DND-41 (cell line): ENCODE results near the gene FEZF1.

ENCODE experiments used
- ATAC-seq: fragments of 200-7000 bp; cut with Tn5 transposase; 3 replicates; pipeline ENCODE4 v1.9.1; 2021; ENCODE audit warnings: low read depth; ENCODE audit not compliant: insufficient read depth
- DNase-seq: peaks from one replicate; pipeline ENCODE4 v3.0.0-alpha.2; 2020
- H2AFZ ChIP-seq: 2 replicates; pipeline ENCODE4 v1.6.0; 2012; ENCODE audit warnings: low read depth, low read length
- H3K27ac ChIP-seq: 2 replicates; pipeline ENCODE4 v1.5.1; 2012; ENCODE audit warnings: low read length, inconsistent platforms
- H3K27me3 ChIP-seq: fragments of 200-600 bp; sonication (generic); 2 replicates; pipeline ENCODE4 v1.6.0; 2012; ENCODE audit warnings: low read length, mild to moderate bottlenecking, inconsistent platforms; ENCODE audit not compliant: insufficient read depth, poor library complexity
- H3K36me3 ChIP-seq: 2 replicates; pipeline ENCODE4 v1.5.1; 2012; ENCODE audit warnings: low read length, inconsistent platforms; ENCODE audit not compliant: insufficient read depth
- H3K4me1 ChIP-seq: 2 replicates; pipeline ENCODE4 v1.5.1; 2012; ENCODE audit warnings: mild to moderate bottlenecking, low read length; ENCODE audit not compliant: insufficient read depth
- H3K4me2 ChIP-seq: 2 replicates; pipeline ENCODE4 v1.6.0; 2012; ENCODE audit warnings: mild to moderate bottlenecking, moderate library complexity, low read length, inconsistent platforms; ENCODE audit not compliant: insufficient read depth
- H3K4me3 ChIP-seq, 2 experiments: fragments of 200-600 bp in 1 of 2; shearing (Covaris generic) in 1 of 2; 2 replicates each; pipeline ENCODE4 v1.5.1; 2012 to 2016; ENCODE audit warnings: inconsistent platforms in 2 of 2, low read length in 2 of 2, mild to moderate bottlenecking in 2 of 2, low read depth in 1 of 2, moderate library complexity in 1 of 2
- H3K79me2 ChIP-seq: 2 replicates; pipeline ENCODE4 v1.6.0; 2012; ENCODE audit warnings: low read length, inconsistent platforms; ENCODE audit not compliant: insufficient read depth
- H3K9ac ChIP-seq: 2 replicates; pipeline ENCODE4 v1.6.0; 2012; ENCODE audit warnings: low read depth, mild to moderate bottlenecking, inconsistent platforms, low read length, moderate library complexity
- H3K9me3 ChIP-seq: 2 replicates; pipeline ENCODE4 v1.5.1; 2012; ENCODE audit warnings: low read length, moderate library complexity, mild to moderate bottlenecking, inconsistent platforms; ENCODE audit not compliant: insufficient read depth, severe bottlenecking
- H4K20me1 ChIP-seq: 2 replicates; pipeline ENCODE4 v1.6.0; 2012; ENCODE audit warnings: low read length; ENCODE audit not compliant: insufficient read depth
- CTCF ChIP-seq: IDR thresholded peaks from 2 replicates; pipeline ENCODE4 v1.5.1; 2012; ENCODE audit warnings: borderline replicate concordance, low read length, moderate library complexity, mild to moderate bottlenecking; ENCODE audit not compliant: poor library complexity, severe bottlenecking; ENCODE audit errors: extremely low read depth
- EZH2 ChIP-seq: IDR thresholded peaks from 3 replicates; pipeline ENCODE4 v1.6.1; 2012; ENCODE audit warnings: borderline replicate concordance, low read depth, mild to moderate bottlenecking, moderate library complexity, low read length, inconsistent platforms; ENCODE audit not compliant: severe bottlenecking

The FEZF1 gene

GRCh38 chr7:122303531-122304318 is 825 bp downstream of the FEZF1 start:
- H3K79me2 ChIP-seq, result no peaks in the 10 kb centered on the region
- no peaks in the 10 kb centered on the region for H4K20me1 ChIP-seq
- no peaks in the 10 kb centered on the region for H3K36me3 ChIP-seq
- H3K27ac ChIP-seq, result no peak overlapping the region
- no peak overlapping the region for H2AFZ ChIP-seq
- no peaks in the 10 kb centered on the region for H3K4me1 ChIP-seq
- H3K9ac ChIP-seq, result no peak overlapping the region
- H3K4me2 ChIP-seq, result no peak overlapping the region
- peaks cover 12% of the 10 kb centered on the region for H3K9me3 ChIP-seq
- H3K4me3 ChIP-seq, result no peak overlapping the region
- no peak for DNase-seq
- ATAC-seq, result no peak
- H3K27me3 ChIP-seq, result no peaks in the 10 kb centered on the region
- no peak for TF ChIP-seq EZH2
- TF ChIP-seq CTCF, result no peak

GRCh38 chr7:122302761-122303530 is 1.6 kb downstream of the FEZF1 start:
- Histone ChIP-seq H3K36me3 (no peaks in the 10 kb centered on the region), H2AFZ (no peak overlapping the region), H3K79me2 (no peaks in the 10 kb centered on the region), H3K4me3 (no peak overlapping the region), H3K4me2 (no peak overlapping the region), H3K9ac (no peak overlapping the region), H3K9me3 (peaks cover 12% of the 10 kb centered on the region), H3K27ac (no peak overlapping the region), H3K4me1 (no peaks in the 10 kb centered on the region), H3K27me3 (no peaks in the 10 kb centered on the region), H4K20me1 (no peaks in the 10 kb centered on the region)
- DNase-seq (no peak), ATAC-seq (no peak)
- no peak for TF ChIP-seq CTCF

GRCh38 chr7:122301858-122302760 is 2.4 kb downstream of the FEZF1 start:
- Histone ChIP-seq H3K9ac (no peak overlapping the region), H4K20me1 (no peaks in the 10 kb centered on the region), H3K36me3 (no peaks in the 10 kb centered on the region), H3K9me3 (peaks cover 12% of the 10 kb centered on the region), H3K4me2 (no peak overlapping the region), H3K27ac (no peak overlapping the region), H3K4me3 (no peak overlapping the region), H2AFZ (no peak overlapping the region), H3K79me2 (no peaks in the 10 kb centered on the region), H3K4me1 (no peaks in the 10 kb centered on the region), H3K27me3 (no peaks in the 10 kb centered on the region)
- ATAC-seq, result no peak
- TF ChIP-seq EZH2 (no peak), CTCF (no peak)
- DNase-seq, result no peak
